Fibroblast of the aortic adventitia (primary cell): Measurements from ENCODE around the gene ARHGAP4. TPM values are rescaled to one million over a fixed set of nuclear protein-coding genes. Genes with fewer than 3 reads are reported as not detected.

Experiments
- DNase-seq: peaks from one replicate; pipeline ENCODE4 v3.0.0-alpha.2; 2010; ENCODE audit warnings: low read depth
- H3K4me3 ChIP-seq: 2 replicates; pipeline ENCODE4 v1.5.1; 2011; ENCODE audit warnings: low read depth, mild to moderate bottlenecking, control low read depth, low read length, moderate library complexity
- CTCF ChIP-seq: IDR thresholded peaks from 2 replicates; pipeline ENCODE4 v1.5.1; 2011; ENCODE audit warnings: mild to moderate bottlenecking, low read length, control low read depth, inconsistent platforms; ENCODE audit not compliant: insufficient read depth
- total RNA-seq: library from RNA; depleted of rRNA; stranded (reverse); fragments of >200 nt; gene quantifications from 2 replicates; pipeline ENCODE4 v1.2.3, GENCODE V29; 2012; ENCODE audit warnings: low replicate concordance

The ARHGAP4 gene
- total RNA-seq, 1 donor, result 0.27 TPM

DNA sequence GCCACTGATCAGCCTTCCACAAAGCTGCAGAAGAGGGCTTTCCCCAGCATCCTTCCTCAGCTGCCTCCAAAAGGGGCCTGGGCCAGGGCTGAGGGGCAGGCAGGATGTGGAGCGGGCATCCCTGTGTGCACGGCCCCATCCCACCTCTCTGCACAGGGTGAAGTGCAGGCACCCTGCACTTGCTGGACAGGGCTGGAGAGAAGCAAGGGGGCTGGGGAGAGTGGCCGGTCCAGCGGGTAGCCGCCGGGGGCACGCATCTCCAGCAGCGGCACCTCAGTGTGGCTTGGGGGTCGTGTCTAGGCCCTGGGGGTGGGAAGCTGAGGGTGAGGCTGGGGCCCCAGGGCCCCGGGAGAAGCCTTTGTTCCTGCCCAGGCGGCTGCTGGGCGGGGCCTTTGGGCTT lies 18.6 kb downstream of the ARHGAP4 start:
- TF ChIP-seq CTCF, result no peak
- no peak for DNase-seq
- H3K4me3 ChIP-seq, result no peak overlapping the region

- no peak for TF ChIP-seq CTCF
- DNase-seq, result no peak
These were observed 19.7 kb downstream of the ARHGAP4 start for GRCh38 chrX:153906126-153906917.

GRCh38 chrX:153905481-153906095 lies 20.5 kb downstream of the ARHGAP4 start:
- H3K4me3 ChIP-seq, result no peak overlapping the region
- no peak for TF ChIP-seq CTCF
- DNase-seq, result no peak

More at GRCh38 chrX:153906126-153906917, 19.7 kb downstream of the ARHGAP4 start:
- H3K4me3 ChIP-seq, result no peak overlapping the region

DNA sequence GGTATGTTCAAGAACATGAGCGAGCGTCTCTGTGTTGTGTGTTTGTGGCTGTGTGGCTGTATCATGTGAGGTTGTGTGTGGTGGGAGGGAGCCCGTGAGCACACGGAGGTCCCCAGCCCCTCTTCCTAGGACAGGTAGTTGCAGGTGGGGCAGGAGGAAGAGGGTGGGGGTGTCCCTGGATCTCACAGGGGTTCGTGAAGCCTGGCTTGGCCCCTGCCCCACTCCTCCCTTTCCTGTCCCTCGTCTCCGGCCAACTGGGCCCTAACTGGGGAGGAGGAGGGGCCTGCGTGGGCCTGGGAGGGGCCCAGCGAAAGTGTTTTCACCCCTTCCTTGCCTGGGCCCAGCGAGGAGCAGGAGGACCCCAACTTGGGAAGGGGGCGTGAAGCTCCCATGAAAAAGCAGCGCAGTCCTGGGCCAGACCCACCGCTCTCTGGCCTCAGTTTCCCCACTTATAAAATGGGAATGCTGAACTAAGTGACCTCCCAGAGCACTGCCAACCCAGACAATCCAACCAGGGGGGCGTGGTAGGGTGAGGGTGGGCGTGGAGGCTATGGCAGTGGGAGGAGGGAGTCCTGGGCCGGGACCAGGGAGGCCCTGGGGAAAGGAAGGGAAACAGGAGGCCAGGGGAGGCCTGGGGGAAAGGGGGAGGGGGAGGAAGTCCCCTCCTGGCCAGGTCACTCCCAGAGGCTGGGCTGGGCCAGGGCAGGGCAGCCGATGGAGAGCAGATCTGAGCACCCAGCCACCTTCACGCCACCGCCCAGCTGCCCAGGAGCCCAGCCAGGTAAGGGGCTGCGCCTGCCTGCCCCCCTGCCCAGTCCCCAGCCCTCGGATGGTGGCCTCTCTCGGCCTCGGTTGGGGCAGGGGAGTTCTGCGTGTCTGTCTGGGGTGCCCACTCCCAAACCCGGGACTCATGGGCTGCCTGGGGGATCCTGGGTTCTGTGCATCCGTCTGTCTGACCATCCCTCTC lies 21.8 kb downstream of the ARHGAP4 start, which contains the start of gene AVPR2:
Gene AVPR2 (plus strand): TSS at position 683 of the 967 bp plus-strand sequence. CDS start 473 bp downstream, outside the sequence.
- TF ChIP-seq CTCF, result no peak
- DNase-seq, result no peak
- no peak within 1 kb of the TSS for H3K4me3 ChIP-seq

GRCh38 chrX:153903238-153903980 lies 22.7 kb downstream of the ARHGAP4 start:
- TF ChIP-seq CTCF, result no peak
- H3K4me3 ChIP-seq, result no peak overlapping the region
- no peak for DNase-seq

GRCh38 chrX:153902385-153902784 lies 23.7 kb downstream of the ARHGAP4 start:
- TF ChIP-seq CTCF, result no peak
- no peak overlapping the region for H3K4me3 ChIP-seq
- no peak for DNase-seq
